Measurements from ENCODE around the gene PLEKHH1. TPM values are rescaled to one million over a fixed set of nuclear protein-coding genes. Genes with fewer than 3 reads are reported as not detected.
A peak's percentile ranks its signal among the peaks of the same experiment; 100 is the strongest.

Gene PLEKHH1
- total and polyA plus RNA-seq, 9 of the 15 experiments (the other 6 are each of a cell fraction or from before 2014, with no cell fraction given), result 0.76 to 5.9 (median 2.9) TPM

DNA sequence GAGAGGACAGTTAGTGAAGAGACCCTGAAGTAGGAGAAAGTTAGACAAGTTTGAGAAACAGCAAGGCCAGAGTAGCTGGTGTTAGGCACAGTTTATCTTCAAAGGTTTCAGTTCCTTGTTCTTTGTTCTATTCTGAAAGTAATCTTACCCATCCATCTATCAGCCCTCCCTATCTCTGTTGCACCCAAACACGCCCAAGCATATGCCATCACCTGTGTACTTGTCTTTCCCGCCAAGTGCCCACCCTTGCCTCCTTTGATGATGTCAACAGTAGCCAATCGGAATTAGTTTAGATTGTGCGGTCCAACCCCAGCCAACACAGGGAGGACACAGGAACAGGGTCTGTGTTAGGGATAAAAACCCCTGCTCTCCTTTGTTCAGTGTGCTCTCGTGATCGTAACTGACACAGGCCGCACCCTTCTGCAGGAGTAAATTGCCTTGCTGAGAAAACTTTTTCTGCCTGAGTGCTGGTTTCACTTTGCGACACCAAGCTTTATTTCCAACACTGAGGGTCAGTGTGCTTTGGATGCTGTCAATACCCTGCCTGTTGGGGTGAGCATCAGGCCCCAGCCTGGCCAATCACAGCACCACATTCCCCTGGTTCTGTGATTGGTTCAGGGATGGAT, 39.9 kb upstream of the PLEKHH1 start (continued):
- TF ChIP-seq, protein P1, sequence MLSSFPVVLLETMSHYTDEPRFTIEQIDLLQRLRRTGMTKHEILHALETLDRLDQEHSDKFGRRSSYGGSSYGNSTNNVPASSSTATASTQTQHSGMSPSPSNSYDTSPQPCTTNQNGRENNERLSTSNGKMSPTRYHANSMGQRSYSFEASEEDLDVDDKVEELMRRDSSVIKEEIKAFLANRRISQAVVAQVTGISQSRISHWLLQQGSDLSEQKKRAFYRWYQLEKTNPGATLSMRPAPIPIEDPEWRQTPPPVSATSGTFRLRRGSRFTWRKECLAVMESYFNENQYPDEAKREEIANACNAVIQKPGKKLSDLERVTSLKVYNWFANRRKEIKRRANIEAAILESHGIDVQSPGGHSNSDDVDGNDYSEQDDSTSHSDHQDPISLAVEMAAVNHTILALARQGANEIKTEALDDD (IDR thresholded peaks at IDR 0.05), result no peak
- TF ChIP-seq ZNF561 (CRISPR knock-in tag; conservative IDR thresholded peaks at IDR 0.05), result peak; percentile 81
- TF ChIP-seq ZNF12 (CRISPR knock-in tag; IDR thresholded peaks at IDR 0.05), result no peak
- no peak for TF ChIP-seq CSDE1 (IDR thresholded peaks at IDR 0.05)
- no peak for TF ChIP-seq SMC3 (conservative IDR thresholded peaks at IDR 0.05; ENCODE audit: insufficient read depth, low read depth, low read length)
- TF ChIP-seq, protein P2, sequence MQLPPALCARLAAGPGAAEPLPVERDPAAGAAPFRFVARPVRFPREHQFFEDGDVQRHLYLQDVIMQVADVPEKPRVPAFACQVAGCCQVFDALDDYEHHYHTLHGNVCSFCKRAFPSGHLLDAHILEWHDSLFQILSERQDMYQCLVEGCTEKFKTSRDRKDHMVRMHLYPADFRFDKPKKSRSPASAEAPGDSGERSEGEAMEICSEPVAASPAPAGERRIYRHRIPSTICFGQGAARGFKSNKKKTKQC (CRISPR knock-in tag; IDR thresholded peaks at IDR 0.05), result no peak
- TF ChIP-seq BCL6 (CRISPR knock-in tag; IDR thresholded peaks at IDR 0.05), result no peak
- no peak for TF ChIP-seq ZNF696 (CRISPR knock-in tag; conservative IDR thresholded peaks at IDR 0.05)

DNA sequence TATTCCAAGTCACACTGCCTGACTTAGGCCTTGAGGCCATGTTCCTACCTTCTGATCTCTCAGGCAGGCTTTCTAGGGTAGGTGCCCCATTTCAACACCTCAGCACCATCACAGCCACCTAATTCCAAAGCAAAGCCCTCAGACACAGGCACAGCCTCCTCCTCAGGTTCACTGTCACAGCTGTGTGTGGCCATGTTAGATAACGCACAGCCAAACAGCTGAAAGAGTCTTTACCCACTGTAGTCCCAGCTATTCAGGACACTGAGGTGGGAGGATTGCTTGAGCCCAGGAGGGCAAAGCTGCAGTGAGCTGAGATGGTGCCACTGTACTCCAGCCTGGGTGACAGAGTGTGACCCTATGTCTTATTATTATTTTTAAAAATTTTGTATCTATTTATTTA, 37.3 kb upstream of the PLEKHH1 start:
- WGBS (ENCODE audit: insufficient coverage, low coverage, missing lambda C conversion rate), result 21% methylated on average over 1 of the region's 1 CpG
- no TSS peak for BruUV-seq (replicated peaks)

More for the DNA sequence above, 37.3 kb upstream of the PLEKHH1 start:
- Histone ChIP-seq H3K9ac (ENCODE audit: insufficient read depth in 1 of 2, low read depth in 2 of 2, low read length in 2 of 2) (no peak overlapping the region), H3K4me3 (no peak overlapping the region), H3K27ac (ENCODE audit: extremely low read depth, low read depth, low read length) (no peak overlapping the region), H4K20me1 (replicated peaks; ENCODE audit: control insufficient read depth, insufficient read depth, low read length) (no peaks in the 10 kb centered on the region), H3K79me2 (ENCODE audit: control insufficient read depth, insufficient read depth, low read length) (no peaks in the 10 kb centered on the region), H3K4me2 (ENCODE audit: insufficient read depth, low read length) (no peak overlapping the region), H3K27me3 (ENCODE audit: control insufficient read depth in 2 of 2, insufficient read depth in 2 of 2, low read length in 2 of 2) (peaks cover 0 to 5% of the 10 kb centered on the region in 2 experiments; a peak in 1 of 5 replicates), H2AFZ (ENCODE audit: low read depth, low read length) (no peak overlapping the region), H3K4me1 (replicated peaks in 1 of 2; ENCODE audit: control insufficient read depth in 2 of 2, insufficient read depth in 2 of 2, low read length in 2 of 2) (no peaks in the 10 kb centered on the region; a peak in 1 of 5 replicates), H3K36me3 (ENCODE audit: control insufficient read depth, insufficient read depth, low read length) (no peaks in the 10 kb centered on the region), H3K9me1 (ENCODE audit: control insufficient read depth, insufficient read depth, low read length) (no peaks in the 10 kb centered on the region), H3K9me3 (replicated peaks; ENCODE audit: control insufficient read depth, insufficient read depth, low read depth, low read length) (peaks cover 5% of the 10 kb centered on the region; the same call in 1 of the 2 replicates)
- DNase-seq (ENCODE audit: extremely low read depth in 1 of 4, low spot score in 3 of 4) (peak in 1 of 4 experiments; percentile 32), FAIRE-seq (no peak), ATAC-seq (peak; percentile 69; the same call in 2 of the 3 replicates)
- POLR2A ChIA-PET, result interaction anchor here (0.6 kb wide), 1 partner anchor 33 kb away, joined by 3 read pairs; no protein-coding TSS in a partner anchor
- in situ Hi-C loops (cut with MboI) (no loop called here), intact Hi-C loops (cut with micrococcal nuclease) (no loop called here)
- CTCF ChIA-PET (ENCODE audit: low intra/inter-chr PET ratio), result no interaction called here
- TF ChIP-seq TAL1 (IDR thresholded peaks at IDR 0.05) (peak; percentile 36; the same call in 1 of the 2 replicates), ZNF232 (CRISPR knock-in tag; IDR thresholded peaks at IDR 0.05) (no peak), CBFA2T2 (conservative IDR thresholded peaks at IDR 0.05) (0 out of 2 replicates have a peak, but pooled peaks have one; percentile 16), TCF3 (CRISPR knock-in tag; IDR thresholded peaks at IDR 0.05) (peak; percentile 66), MBD2 (IDR thresholded peaks at IDR 0.05; ENCODE audit: borderline replicate concordance, low read depth) (no peak), CBFA2T3 (IDR thresholded peaks at IDR 0.05) (peak; percentile 61), ARID1B (IDR thresholded peaks at IDR 0.05) (peak; percentile 27; the same call in 1 of the 2 replicates), TEAD4 (IDR thresholded peaks at IDR 0.05; ENCODE audit: low read length) (peak; percentile 9; the same call in 1 of the 2 replicates), TEAD4 (CRISPR knock-in tag; IDR thresholded peaks at IDR 0.05; ENCODE audit: borderline replicate concordance) (no peak)
- TF ChIP-seq, protein P3, sequence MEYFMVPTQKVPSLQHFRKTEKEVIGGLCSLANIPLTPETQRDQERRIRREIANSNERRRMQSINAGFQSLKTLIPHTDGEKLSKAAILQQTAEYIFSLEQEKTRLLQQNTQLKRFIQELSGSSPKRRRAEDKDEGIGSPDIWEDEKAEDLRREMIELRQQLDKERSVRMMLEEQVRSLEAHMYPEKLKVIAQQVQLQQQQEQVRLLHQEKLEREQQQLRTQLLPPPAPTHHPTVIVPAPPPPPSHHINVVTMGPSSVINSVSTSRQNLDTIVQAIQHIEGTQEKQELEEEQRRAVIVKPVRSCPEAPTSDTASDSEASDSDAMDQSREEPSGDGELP (CRISPR knock-in tag; IDR thresholded peaks at IDR 0.05; ENCODE audit: borderline replicate concordance), result peak; percentile 72
- TF ChIP-seq, protein P4, sequence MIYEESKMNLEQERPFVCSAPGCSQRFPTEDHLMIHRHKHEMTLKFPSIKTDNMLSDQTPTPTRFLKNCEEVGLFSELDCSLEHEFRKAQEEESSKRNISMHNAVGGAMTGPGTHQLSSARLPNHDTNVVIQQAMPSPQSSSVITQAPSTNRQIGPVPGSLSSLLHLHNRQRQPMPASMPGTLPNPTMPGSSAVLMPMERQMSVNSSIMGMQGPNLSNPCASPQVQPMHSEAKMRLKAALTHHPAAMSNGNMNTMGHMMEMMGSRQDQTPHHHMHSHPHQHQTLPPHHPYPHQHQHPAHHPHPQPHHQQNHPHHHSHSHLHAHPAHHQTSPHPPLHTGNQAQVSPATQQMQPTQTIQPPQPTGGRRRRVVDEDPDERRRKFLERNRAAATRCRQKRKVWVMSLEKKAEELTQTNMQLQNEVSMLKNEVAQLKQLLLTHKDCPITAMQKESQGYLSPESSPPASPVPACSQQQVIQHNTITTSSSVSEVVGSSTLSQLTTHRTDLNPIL (CRISPR knock-in tag; IDR thresholded peaks at IDR 0.05), result no peak

Measured in K562 (cell line).